GM06990 (cell line): ENCODE data around the gene MITF.

ENCODE experiments used
- DNase-seq: peaks from one replicate; pipeline ENCODE4 v3.0.0-alpha.2; 2011; ENCODE audit not compliant: insufficient read length; ENCODE audit errors: extremely low read depth
- H3K27me3 ChIP-seq: replicated peaks from 2 replicates; pipeline ENCODE4 v1.6.0; 2011; ENCODE audit warnings: low read length; ENCODE audit not compliant: control insufficient read depth, insufficient read depth
- H3K36me3 ChIP-seq: 2 replicates; pipeline ENCODE4 v1.5.1; 2011; ENCODE audit warnings: low read length; ENCODE audit not compliant: control insufficient read depth, insufficient read depth
- H3K4me3 ChIP-seq: replicated peaks from 2 replicates; pipeline ENCODE4 v1.5.1; 2011; ENCODE audit warnings: low read depth, mild to moderate bottlenecking, control low read depth, low read length
- TF ChIP-seq, protein P1 (sequence below): IDR thresholded peaks from 2 replicates; pipeline ENCODE4 v1.5.1; 2011; ENCODE audit warnings: low read length, control low read depth, mild to moderate bottlenecking, inconsistent platforms; ENCODE audit not compliant: insufficient read depth, poor library complexity, severe bottlenecking

Gene MITF

DNA sequence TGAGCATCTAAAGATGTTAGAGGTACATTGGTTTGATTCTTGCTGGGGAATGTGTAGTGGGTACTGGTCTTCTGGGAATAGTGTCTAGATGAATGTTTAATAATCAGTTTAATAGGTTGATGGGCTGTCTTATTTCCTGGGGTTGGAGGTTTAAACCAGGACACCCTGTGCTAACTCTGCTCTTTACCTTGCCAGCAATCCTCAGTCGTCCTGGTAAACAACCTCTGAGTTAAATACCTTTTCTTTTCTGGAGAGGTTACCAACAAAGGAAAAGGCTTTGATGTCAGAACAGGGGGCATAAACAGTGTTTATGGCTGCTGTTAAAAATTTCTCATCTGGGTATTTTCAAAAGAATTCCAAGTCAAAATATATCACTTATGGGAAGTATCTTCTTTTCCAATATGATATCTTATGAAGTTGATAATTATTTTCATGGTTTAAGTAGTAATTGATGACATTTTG lies 23.5 kb downstream of the MITF start:
- H3K27me3 ChIP-seq, result 0 out of 2 replicates have a peak, but pooled peaks cover 1% of the 10 kb centered on the region
- H3K4me3 ChIP-seq, result no peak overlapping the region
- no peaks in the 10 kb centered on the region for H3K36me3 ChIP-seq
- DNase-seq, result no peak
- TF ChIP-seq, protein P1, sequence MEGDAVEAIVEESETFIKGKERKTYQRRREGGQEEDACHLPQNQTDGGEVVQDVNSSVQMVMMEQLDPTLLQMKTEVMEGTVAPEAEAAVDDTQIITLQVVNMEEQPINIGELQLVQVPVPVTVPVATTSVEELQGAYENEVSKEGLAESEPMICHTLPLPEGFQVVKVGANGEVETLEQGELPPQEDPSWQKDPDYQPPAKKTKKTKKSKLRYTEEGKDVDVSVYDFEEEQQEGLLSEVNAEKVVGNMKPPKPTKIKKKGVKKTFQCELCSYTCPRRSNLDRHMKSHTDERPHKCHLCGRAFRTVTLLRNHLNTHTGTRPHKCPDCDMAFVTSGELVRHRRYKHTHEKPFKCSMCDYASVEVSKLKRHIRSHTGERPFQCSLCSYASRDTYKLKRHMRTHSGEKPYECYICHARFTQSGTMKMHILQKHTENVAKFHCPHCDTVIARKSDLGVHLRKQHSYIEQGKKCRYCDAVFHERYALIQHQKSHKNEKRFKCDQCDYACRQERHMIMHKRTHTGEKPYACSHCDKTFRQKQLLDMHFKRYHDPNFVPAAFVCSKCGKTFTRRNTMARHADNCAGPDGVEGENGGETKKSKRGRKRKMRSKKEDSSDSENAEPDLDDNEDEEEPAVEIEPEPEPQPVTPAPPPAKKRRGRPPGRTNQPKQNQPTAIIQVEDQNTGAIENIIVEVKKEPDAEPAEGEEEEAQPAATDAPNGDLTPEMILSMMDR, result no peak

DNA sequence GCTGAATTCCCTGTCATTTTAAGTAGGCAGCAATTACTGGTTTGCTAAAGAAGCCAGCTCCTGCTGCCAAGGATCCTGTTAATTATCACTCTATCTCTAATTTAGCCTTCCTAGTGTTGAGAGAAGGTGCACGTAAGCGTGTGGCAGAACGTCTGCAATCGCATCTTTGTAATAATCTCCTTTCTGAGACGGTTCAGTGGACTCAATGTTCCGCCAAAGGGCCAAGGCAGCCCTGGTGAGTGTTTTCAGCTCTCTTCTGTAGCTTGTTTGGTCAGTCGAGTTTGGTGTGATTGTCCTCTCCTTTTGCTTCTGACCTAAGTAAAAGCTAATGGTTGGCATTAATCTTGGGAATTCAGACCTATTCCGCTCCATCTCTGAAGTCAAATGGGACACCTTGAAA lies 24.2 kb downstream of the MITF start:
- DNase-seq, result no peak
- no peak overlapping the region for H3K4me3 ChIP-seq
- TF ChIP-seq, protein P1, result no peak
- 0 out of 2 replicates have a peak, but pooled peaks cover 1% of the 10 kb centered on the region for H3K27me3 ChIP-seq
- no peaks in the 10 kb centered on the region for H3K36me3 ChIP-seq

DNA sequence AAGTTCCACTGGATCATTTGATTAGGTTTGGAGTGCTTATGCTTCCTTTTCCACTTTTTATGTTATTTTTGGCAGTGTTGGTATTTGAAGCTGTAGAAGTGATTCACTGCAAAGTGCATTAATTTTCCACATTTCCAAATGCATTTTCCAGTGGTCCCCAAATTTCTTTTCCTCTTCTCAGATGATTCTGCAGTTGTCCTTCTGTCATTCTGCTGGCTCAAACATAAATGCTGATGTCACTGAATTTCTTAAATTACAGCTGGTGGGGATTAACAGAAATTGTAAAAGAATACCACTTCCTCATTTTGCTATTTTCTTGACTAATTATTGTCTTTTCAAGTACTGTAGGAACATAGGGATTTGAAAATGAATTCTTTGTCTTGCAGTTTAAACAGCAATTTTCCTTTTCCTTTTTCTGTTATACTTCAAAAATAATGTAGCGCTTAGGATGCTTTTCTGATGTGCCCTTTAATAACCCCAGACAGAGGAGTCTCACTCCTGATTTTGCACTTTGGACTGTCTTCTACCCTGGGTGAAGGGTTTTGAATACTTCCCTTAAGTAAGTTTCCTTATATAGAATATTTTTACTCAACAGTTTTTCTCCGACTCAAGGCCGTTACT lies 25.0 kb downstream of the MITF start:
- DNase-seq, result no peak
- Histone ChIP-seq H3K36me3 (no peaks in the 10 kb centered on the region), H3K27me3 (0 out of 2 replicates have a peak, but pooled peaks cover 1% of the 10 kb centered on the region), H3K4me3 (no peak overlapping the region)
- TF ChIP-seq, protein P1, result no peak

DNA sequence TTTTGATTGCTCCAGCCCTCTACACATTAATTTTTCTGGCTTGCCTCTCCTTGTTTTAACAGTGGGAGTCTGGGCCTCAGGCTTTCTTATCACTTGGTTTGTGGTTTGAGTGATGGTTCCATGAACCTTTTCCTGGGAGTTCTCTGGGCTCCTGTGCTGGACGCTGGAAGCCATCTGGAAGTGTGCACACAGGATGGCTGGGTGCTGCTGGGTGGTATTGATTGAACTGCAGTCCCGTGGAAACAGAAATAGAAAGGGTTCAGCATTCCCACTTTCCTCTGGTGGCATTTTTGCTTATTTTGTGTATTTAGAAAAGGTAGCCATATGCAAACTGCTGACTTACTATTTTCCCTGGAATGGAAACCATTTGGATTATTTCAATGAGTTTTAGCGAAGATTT lies 25.6 kb downstream of the MITF start:
- no peaks in the 10 kb centered on the region for H3K36me3 ChIP-seq
- DNase-seq, result no peak
- H3K27me3 ChIP-seq, result 0 out of 2 replicates have a peak, but pooled peaks cover 1% of the 10 kb centered on the region
- no peak overlapping the region for H3K4me3 ChIP-seq
- TF ChIP-seq, protein P1, result no peak

DNA sequence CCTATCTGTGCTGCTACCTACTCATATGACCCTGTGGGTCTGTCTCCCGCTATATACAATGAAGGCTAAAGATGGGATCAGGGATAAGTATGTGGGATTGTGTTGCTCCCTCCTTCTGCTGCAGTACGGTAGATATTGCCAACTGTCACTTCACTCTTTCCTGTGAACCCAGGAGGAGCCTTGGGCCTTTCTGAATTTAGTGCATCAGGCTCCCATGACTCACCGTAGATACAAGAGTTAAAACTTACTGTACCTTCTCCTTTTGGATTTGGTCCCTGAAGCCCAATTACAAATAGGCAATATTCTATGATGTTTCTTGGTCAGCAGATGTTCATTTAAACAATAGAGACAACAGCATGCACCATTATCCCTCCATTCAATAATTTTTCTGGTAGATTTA lies 27.4 kb downstream of the MITF start:
- Histone ChIP-seq H3K4me3 (no peak overlapping the region), H3K36me3 (no peaks in the 10 kb centered on the region), H3K27me3 (0 out of 2 replicates have a peak, but pooled peaks cover 1% of the 10 kb centered on the region)
- TF ChIP-seq, protein P1, result no peak
- no peak for DNase-seq
